Activated T-cell treated with anti-CD3 and anti-CD28 coated beads, Interleukin-2, amount 50 U/mL, for 1 hour (primary cell): Measurements from ENCODE around the gene DNAJC2.
A peak's percentile ranks its signal among the peaks of the same experiment; 100 is the strongest.
"Not testable (repeated sequence)": the region's sequence is repeated elsewhere in the genome, so short reads cannot be mapped to it uniquely, and the experiment has no call there.

Experiments used
- DNase-seq: peaks from one replicate; pipeline ENCODE4 v3.0.0-alpha.2; 2020

The DNAJC2 gene

GRCh38 chr7:103341466-103341865 is 3.1 kb downstream of the DNAJC2 start:
- no peak for DNase-seq

GRCh38 chr7:103338864-103339263 is 5.7 kb downstream of the DNAJC2 start:
- no peak for DNase-seq

GRCh38 chr7:103336761-103337160 is 7.8 kb downstream of the DNAJC2 start:
- no peak for DNase-seq

GRCh38 chr7:103325744-103326143 is 18.8 kb downstream of the DNAJC2 start:
- DNase-seq, result no peak

- no peak for DNase-seq
Observed at GRCh38 chr7:103317009-103317408, 27.6 kb downstream of the DNAJC2 start.

GRCh38 chr7:103316380-103316941 is 28.1 kb downstream of the DNAJC2 start:
- no peak for DNase-seq

GRCh38 chr7:103314852-103315251 is 29.7 kb downstream of the DNAJC2 start:
- no peak for DNase-seq

GRCh38 chr7:103307503-103308231 is 36.9 kb downstream of the DNAJC2 start:
- DNase-seq, result no peak

GRCh38 chr7:103301441-103301840 is 43.1 kb downstream of the DNAJC2 start:
- no peak for DNase-seq

- no peak for DNase-seq
Observed at GRCh38 chr7:103299660-103300059, 44.9 kb downstream of the DNAJC2 start.

GRCh38 chr7:103297837-103298179 is 46.8 kb downstream of the DNAJC2 start:
- DNase-seq, result no peak

GRCh38 chr7:103296901-103297836 is 47.4 kb downstream of the DNAJC2 start, which contains the start of gene PMPCB:
TSS of gene PMPCB (plus strand) at chr7:103297435. CDS start at chr7:103297460, 25 bp downstream.
- peak; percentile 96 for DNase-seq

GRCh38 chr7:103293526-103293925 is 51.0 kb downstream of the DNAJC2 start:
- no peak for DNase-seq

GRCh38 chr7:103292122-103292521 is 52.4 kb downstream of the DNAJC2 start:
- DNase-seq, result no peak

- not testable (repeated sequence) for DNase-seq
Observed at GRCh38 chr7:103282802-103283427, 61.7 kb downstream of the DNAJC2 start.

GRCh38 chr7:103280803-103281155 is 63.8 kb downstream of the DNAJC2 start:
- not testable (repeated sequence) for DNase-seq

- DNase-seq, result peak; percentile 88
Observed at GRCh38 chr7:103279963-103280802, 64.4 kb downstream of the DNAJC2 start.

- not testable (repeated sequence) for DNase-seq
Observed at GRCh38 chr7:103279636-103279962, 65.0 kb downstream of the DNAJC2 start.

GRCh38 chr7:103278195-103278594 is 66.4 kb downstream of the DNAJC2 start:
- not testable (repeated sequence) for DNase-seq

GRCh38 chr7:103274867-103275266 is 69.7 kb downstream of the DNAJC2 start:
- not testable (repeated sequence) for DNase-seq

- not testable (repeated sequence) for DNase-seq
Observed at GRCh38 chr7:103273374-103273773, 71.2 kb downstream of the DNAJC2 start.

GRCh38 chr7:103266229-103266628 is 78.3 kb downstream of the DNAJC2 start:
- DNase-seq, result not testable (repeated sequence)
